NCI-H345 treated with DMSO at 0.1 percent for 48 hours (cell line): Measurements from ENCODE around the gene KRTAP2-1.
A peak's percentile ranks its signal among the peaks of the same experiment; 100 is the strongest.
"Not testable (repeated sequence)": the region's sequence is repeated elsewhere in the genome, so short reads cannot be mapped to it uniquely, and the experiment has no call there.

Experiments
- DNase-seq: peaks from one replicate; lab custom pipeline; 2025; ENCODE audit not compliant: unreplicated experiment; lab: John Stamatoyannopoulos, UW

Gene KRTAP2-1

DNA sequence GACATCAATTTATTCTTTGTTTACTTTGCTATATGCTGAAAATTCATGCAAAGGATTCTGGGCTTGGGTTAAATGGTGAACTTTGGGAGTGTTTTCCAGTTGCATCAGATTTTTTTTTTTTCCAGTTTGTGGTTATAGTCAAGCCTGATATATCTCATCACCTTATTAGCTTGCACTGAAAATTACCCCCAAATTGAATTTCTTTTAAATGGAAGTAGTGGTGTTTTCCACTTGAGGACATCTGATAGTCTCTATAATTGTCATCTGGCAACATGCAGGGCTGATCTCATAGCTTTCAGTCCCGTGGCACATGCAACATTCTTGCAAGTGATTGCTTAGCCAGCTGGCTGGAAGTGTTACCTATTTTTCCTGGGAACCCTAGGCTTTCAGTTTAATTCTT lies 33.5 kb downstream of the KRTAP2-1 start:
- DNase-seq: no peak

DNA sequence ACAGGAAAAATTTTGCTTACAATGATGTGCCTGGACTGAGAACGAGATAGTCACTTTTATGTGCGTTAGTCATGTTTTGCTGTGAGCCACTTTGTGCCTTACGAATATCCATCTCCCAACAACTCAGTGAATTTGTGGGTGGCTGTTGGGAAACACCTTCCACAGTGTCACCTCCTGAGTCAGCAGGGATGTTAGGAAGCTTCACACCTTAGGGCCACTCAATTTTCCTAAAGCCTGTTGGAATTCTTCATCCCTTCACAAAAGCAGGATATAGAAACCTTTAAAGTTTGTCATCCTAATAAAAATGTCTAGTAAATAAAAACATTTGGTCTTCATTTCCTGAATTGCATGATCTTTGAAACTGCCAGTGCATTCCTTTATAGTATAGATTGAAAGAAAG lies 33.9 kb downstream of the KRTAP2-1 start:
- DNase-seq: no peak

DNA sequence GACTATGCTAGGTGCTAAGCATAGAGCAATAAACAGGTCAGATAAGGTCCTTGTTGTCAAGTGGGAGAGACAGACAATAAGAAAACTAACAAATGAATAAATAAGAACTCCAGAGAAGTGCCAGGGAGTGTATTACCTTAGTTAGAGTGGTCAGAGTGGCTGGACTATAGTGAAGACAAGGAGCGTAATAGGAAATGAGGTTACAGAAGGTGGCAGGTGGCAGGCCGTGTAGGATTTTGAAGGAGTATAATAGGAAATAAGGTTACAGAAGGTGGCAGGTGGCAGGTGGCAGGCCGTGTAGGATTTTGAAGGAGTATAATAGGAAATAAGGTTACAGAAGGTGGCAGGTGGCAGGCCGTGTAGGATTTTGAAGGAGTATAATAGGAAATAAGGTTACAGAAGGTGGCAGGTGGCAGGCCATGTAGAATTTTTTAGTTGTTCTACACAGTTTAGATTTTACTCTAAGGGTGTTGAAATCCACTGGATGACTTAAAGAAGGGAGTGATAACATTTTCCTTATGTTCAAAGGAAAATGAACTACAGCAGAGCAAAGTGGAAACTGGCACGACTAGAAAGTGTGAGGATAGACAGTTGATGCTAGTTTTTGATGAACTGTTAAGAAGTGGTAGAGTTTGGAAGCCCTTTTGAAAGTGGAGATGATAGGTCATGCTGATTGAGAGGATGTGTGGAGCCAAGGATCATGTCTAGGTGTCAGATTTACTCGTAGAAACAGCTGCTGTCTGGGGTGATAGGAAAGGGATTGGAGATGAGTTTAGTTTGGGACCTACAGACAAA lies 34.6 kb downstream of the KRTAP2-1 start:
- DNase-seq: no peak

DNA sequence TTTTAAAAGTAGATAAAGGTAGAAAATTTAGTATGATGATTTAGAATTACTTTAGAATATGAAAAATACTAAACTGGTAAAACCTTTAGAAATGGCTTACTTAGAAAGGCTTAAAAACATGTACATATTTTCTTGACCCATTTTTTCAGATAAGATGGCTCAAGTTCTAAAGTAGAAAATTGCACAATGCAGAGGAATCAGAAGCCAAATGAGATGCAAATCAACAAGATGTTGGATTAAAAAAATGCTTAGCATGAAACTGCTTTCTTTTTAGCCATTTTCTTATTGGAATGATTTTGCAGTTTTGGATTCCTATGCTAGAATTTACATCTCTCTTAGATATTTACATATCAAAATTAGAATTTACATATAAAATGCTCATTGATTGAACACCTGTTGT lies 36.7 kb downstream of the KRTAP2-1 start:
- DNase-seq: no peak

DNA sequence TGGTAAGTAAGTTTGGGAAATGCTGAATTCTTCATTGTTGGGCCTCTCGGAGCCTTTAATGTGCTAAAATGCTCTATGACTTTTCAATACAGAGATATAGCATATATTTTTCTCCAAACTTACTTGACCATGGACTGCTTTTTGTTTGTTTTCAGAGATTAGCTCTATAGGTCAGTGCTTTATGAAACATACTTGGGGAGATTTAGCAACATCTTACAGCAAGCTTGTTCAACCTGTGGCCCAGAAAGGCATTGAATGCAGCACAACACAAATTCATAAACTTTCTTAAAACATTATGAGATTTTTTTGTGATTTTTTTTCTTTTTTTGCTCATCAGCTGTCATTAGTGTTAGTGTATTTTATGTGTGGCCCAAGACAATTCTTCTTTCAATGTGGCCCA lies 37.2 kb downstream of the KRTAP2-1 start:
- DNase-seq: no peak

DNA sequence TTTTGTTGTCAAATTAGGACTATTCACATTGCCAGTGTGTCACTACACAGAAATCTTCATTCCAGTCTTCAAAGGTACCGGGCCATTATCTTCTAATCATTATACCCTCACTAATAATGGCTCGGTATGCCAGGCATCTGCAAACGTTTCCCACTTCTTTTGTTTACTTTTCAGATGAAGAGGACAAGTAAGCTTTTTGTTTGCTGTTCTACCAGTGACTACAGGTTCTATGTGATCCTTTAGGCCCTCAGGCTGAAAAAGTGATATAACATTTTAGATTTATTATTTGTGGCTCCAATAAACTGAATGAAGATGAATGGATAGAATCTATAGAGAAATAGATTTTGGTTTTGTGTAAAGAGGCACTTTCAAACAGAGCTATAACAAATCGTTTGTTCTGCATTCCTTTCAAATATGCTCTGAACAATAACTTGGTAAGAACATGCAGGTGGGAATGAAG lies 37.8 kb downstream of the KRTAP2-1 start:
- peak; percentile 64 for DNase-seq

DNA sequence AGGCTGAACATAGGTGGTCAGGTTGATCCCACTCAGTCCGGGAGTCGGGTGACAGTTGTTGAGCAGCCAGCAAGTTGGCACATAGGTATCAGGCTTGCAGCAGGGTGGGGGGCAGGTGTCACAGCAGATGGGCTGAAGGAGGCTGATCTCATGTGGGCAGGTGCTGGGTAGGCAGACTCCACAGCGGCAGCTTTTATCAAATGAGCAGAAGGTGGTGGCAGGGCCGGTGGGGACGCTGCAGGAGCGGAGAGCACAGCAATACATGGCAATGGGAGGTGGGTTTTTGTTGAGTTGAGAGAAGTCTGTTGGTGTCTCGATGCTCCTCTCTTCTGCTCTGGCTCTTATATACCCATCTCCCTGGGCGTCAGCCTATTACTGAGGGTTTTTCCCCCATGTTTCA lies 38.3 kb downstream of the KRTAP2-1 start, which contains the start of gene KRTAP3-1:
Gene KRTAP3-1 (minus strand): TSS at position 318 of the 400 bp plus-strand sequence. CDS start 54 bp downstream, at position 264.
- peak; percentile 68 for DNase-seq

DNA sequence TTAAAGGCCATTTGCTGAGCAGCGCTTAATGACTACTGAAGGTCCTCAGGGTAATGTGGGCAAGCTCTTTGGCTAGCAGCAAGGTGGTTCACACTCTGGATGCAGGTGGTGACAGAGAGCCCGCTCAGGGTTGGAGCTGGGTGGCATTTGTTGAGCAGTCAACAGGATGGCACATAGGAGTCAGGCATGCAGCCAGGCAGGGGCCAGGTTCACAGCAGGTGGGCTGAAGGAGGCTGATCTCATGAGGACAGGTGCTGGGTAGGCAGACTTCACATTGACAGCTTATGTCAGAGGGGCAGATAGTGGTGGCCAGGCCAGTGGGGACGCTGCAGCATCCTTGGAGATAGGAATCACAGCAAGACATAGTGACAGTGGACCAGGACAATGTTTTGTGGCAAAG lies 42.7 kb downstream of the KRTAP2-1 start:
- DNase-seq: no peak

DNA sequence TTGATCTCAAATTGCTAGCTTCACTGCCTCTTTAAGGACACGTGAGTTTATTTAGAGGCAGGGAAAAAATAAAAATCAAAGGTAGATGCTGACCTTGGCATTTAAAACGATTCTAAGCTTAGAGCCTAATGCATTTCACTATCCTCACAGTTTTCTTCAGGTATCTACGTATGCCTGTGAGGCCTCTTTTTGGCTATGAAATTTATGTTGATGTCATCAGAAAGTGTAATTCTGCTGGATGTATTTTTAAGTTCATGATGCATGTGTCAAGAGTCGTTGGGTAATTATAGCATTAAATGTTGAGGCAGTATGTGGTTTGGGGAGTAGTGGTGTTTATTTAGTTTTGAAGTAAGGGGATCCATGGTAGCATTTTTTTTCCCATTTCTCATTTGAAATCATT lies 43.2 kb downstream of the KRTAP2-1 start:
- DNase-seq: no peak

DNA sequence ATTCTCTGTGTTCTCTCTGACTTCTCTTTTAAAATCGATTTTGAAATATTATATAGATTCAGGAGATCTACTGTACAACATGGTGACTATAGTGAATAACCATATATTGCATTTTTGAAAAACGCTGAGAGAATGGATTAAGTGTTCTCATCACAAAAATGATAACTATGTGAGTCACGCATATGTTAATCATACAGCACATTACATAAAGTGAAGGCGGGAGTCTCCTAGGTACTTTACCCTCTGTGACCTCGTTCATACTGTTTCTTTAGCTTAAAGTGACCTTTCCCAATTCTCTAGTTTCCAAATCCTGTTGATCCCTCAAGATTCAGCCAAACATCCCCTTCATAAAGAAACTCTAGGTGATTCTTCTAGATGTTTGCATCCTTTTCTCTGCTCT lies 44.3 kb downstream of the KRTAP2-1 start:
- no peak for DNase-seq

DNA sequence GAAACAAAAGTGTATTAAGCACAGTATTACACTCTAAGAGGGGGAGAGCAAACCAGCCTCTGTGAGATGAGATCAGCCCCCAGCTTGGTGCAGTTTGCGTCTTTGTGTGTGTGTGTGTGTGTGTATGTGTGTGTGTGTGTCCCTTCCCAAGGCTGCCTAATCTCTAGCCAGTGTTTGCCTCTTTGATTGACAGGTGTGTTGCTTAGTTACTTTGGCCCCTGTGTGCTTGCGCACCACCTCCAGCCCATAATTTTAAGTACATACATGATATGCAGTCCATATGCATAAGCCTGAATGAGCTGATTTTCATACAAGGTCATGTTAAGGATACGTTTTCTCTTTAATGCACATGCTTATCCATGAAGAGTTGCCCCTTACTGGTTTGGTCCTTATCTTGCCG lies 45.3 kb downstream of the KRTAP2-1 start:
- DNase-seq: no peak

DNA sequence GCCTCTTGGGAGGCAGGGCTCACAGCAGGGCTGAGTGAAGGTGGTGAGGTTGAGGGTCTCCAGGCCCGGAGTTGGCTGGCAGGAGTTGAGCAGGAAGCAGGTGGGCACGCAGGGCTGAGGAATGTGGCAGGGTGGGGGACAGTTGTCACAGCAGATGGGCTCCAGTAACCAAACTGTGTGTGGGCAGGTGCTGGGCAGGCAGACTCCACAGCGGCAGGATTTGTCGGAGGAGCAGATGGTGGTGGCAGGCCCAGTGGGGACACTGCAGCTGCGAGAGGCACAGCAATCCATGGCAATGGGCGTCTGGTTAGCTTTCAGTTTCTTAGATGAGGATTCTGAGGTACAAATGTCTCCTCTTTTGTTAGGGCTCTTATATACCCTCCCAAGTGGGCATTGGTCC lies 47.6 kb downstream of the KRTAP2-1 start, which contains the start of gene KRTAP3-2:
Gene KRTAP3-2 (minus strand): TSS at position 344 of the 400 bp plus-strand sequence. CDS start 53 bp downstream, at position 291.
- not testable (repeated sequence) for DNase-seq

DNA sequence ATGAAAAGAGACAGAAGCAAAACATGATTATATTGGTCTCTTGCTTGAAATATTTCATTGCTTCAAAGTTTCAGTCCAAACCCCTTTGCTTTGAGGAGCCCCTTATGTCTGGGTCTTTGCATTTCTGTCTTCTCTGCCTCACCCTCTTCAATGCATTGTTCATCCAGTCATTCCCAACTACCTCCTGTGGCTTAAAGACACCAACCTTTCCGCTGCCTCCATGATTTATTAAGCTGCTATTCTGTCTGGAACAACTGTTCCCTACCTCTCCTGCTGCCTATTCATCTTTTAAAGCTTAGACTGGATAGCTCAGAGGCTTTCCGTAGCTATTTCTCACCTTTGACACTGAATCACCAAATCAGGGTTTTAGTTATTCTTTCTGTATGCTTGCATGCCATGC lies 49.8 kb downstream of the KRTAP2-1 start:
- no peak for DNase-seq

DNA sequence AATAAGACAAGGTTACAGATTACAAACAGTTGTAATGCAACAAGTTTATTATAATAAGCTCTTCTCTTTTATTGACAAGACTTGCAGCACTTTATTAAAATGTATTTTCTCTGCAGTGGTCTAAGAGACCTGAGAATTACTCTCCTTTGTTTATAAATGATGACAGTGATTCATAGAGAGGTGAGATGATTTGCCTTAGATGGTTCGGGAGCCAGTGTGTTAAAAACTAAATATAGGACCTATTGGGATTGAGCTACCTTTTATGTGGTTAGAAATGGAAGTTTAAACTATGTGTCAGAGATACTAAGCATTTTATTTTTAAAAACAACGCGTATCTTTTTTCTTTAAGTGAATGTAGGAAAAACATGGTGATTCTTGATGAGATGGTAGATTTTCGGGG lies 50.3 kb downstream of the KRTAP2-1 start:
- DNase-seq: no peak
